NCI-H1092 (cell line): ENCODE measurements around the gene CBARP.
"Not testable (repeated sequence)": the region's sequence is repeated elsewhere in the genome, so short reads cannot be mapped to it uniquely, and the experiment has no call there.

Experiments used
- DNase-seq: peaks from one replicate; lab custom pipeline; 2025; lab: John Stamatoyannopoulos, UW

Gene CBARP

GRCh38 chr19:1252821-1253513, 15.2 kb upstream of the CBARP start:
- DNase-seq = peak; percentile 50

GRCh38 chr19:1252221-1252820, 14.5 kb upstream of the CBARP start:
- no peak for DNase-seq

- DNase-seq = no peak
These were observed 13.8 kb upstream of the CBARP start for GRCh38 chr19:1251330-1252220.

- peak; percentile 72 for DNase-seq
These were observed 12.8 kb upstream of the CBARP start for GRCh38 chr19:1250437-1251260.

GRCh38 chr19:1249990-1250436, 12.2 kb upstream of the CBARP start:
- DNase-seq = no peak

GRCh38 chr19:1249298-1249989, 11.6 kb upstream of the CBARP start:
- peak; percentile 94 for DNase-seq

GRCh38 chr19:1248786-1249297, 11.0 kb upstream of the CBARP start:
- peak; percentile 68 for DNase-seq

- DNase-seq = no peak
These were observed 10.5 kb upstream of the CBARP start, which contains the start of gene MIDN for GRCh38 chr19:1248139-1248785. MIDN (plus strand) TSS chr19:1248583; CDS start chr19:1250297, 1,714 bp downstream.

GRCh38 chr19:1247748-1248138, 9.9 kb upstream of the CBARP start:
- no peak for DNase-seq

- not testable (repeated sequence) for DNase-seq
These were observed 8.7 kb upstream of the CBARP start for GRCh38 chr19:1246265-1247087.

GRCh38 chr19:1245494-1246264, 7.9 kb upstream of the CBARP start:
- DNase-seq = no peak

GRCh38 chr19:1244693-1245451, 7.1 kb upstream of the CBARP start:
- DNase-seq = no peak

- peak; percentile 60 for DNase-seq
These were observed 6.2 kb upstream of the CBARP start for GRCh38 chr19:1243768-1244692.

- DNase-seq = peak; percentile 87
These were observed 3.8 kb upstream of the CBARP start, which contains the start of gene ATP5F1D for GRCh38 chr19:1241417-1242095. ATP5F1D (plus strand) TSS chr19:1241751; CDS start chr19:1241851, 100 bp downstream.

GRCh38 chr19:1240925-1241324, 3.1 kb upstream of the CBARP start:
- DNase-seq = no peak
